Upper lobe of left lung (tissue), 4 donors: ENCODE measurements around the gene ZNF205.

Source experiments
- POLR2A ChIP-seq, 4 donors: fragments of 450-650 bp; IDR thresholded peaks; one replicate each; pipeline ENCODE4 v1.5.1; 2016 to 2017; ENCODE audit warnings: antibody characterized with exemption in 4 of 4, mild to moderate bottlenecking in 2 of 4
- TF ChIP-seq, protein P1 (sequence below), 6 experiments: fragments of 450-650 bp in 4 of 6; fragments of 200-600 bp in 2 of 6; sonication (generic) in 2 of 6; IDR thresholded peaks; one replicate each; pipeline ENCODE4 v1.5.1; 2016 to 2019; ENCODE audit warnings: antibody characterized with exemption in 6 of 6

DNA sequence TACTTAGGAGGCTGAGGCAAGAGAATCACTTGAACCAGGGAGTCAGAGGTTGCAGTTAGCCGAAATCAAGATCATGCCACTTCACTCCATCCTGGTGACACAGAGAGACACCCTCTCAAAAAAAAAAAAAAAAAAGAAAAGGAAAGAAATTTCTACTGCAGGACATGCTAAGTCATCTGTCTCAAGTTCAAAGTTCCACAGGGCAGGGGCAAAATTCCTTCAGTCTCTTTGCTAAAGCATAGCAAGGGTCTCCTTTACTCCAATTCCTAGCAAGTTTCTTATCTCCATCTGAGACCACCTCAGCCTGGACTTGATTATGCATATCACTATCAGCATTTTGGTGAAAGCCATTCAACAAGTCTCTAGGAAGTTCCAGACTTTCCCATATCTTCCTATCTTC is 27.9 kb upstream of the ZNF205 start:
- TF ChIP-seq, protein P1, sequence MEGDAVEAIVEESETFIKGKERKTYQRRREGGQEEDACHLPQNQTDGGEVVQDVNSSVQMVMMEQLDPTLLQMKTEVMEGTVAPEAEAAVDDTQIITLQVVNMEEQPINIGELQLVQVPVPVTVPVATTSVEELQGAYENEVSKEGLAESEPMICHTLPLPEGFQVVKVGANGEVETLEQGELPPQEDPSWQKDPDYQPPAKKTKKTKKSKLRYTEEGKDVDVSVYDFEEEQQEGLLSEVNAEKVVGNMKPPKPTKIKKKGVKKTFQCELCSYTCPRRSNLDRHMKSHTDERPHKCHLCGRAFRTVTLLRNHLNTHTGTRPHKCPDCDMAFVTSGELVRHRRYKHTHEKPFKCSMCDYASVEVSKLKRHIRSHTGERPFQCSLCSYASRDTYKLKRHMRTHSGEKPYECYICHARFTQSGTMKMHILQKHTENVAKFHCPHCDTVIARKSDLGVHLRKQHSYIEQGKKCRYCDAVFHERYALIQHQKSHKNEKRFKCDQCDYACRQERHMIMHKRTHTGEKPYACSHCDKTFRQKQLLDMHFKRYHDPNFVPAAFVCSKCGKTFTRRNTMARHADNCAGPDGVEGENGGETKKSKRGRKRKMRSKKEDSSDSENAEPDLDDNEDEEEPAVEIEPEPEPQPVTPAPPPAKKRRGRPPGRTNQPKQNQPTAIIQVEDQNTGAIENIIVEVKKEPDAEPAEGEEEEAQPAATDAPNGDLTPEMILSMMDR (IDR thresholded peaks at IDR 0.05) = no peak
- no peak for TF ChIP-seq POLR2A (IDR thresholded peaks at IDR 0.05)
